WERI-Rb-1 (cell line): ENCODE measurements around the gene ATP1B3.

Experiments
- DNase-seq: peaks from one replicate; pipeline ENCODE4 v3.0.0-alpha.2; 2020
- H3K27ac ChIP-seq: fragments of 250-450 bp; sonication (Bioruptor Pico); 2 replicates; pipeline ENCODE4 v1.5.1; 2020; ENCODE audit warnings: mild to moderate bottlenecking, moderate library complexity
- H3K27me3 ChIP-seq: fragments of 250-450 bp; sonication (Bioruptor Pico); 2 replicates; pipeline ENCODE4 v1.5.1; 2021; ENCODE audit warnings: mild to moderate bottlenecking, low read depth, moderate library complexity; ENCODE audit not compliant: insufficient read depth, severe bottlenecking
- H3K36me3 ChIP-seq: fragments of 250-450 bp; sonication (Bioruptor Pico); 2 replicates; pipeline ENCODE4 v1.5.1; 2020; ENCODE audit warnings: mild to moderate bottlenecking, moderate library complexity
- H3K4me3 ChIP-seq: 2 replicates; pipeline ENCODE4 v1.5.1; 2011; ENCODE audit warnings: low read depth, mild to moderate bottlenecking, control low read depth, low read length
- H3K9me3 ChIP-seq: fragments of 250-450 bp; sonication (Bioruptor Pico); 2 replicates; pipeline ENCODE4 v1.5.1; 2021; ENCODE audit warnings: mild to moderate bottlenecking, moderate library complexity; ENCODE audit not compliant: severe bottlenecking
- TF ChIP-seq, protein P1 (sequence below): IDR thresholded peaks from 2 replicates; pipeline ENCODE4 v1.5.1; 2011; ENCODE audit warnings: low read depth, mild to moderate bottlenecking, control low read depth, inconsistent platforms, low read length

Gene ATP1B3

DNA sequence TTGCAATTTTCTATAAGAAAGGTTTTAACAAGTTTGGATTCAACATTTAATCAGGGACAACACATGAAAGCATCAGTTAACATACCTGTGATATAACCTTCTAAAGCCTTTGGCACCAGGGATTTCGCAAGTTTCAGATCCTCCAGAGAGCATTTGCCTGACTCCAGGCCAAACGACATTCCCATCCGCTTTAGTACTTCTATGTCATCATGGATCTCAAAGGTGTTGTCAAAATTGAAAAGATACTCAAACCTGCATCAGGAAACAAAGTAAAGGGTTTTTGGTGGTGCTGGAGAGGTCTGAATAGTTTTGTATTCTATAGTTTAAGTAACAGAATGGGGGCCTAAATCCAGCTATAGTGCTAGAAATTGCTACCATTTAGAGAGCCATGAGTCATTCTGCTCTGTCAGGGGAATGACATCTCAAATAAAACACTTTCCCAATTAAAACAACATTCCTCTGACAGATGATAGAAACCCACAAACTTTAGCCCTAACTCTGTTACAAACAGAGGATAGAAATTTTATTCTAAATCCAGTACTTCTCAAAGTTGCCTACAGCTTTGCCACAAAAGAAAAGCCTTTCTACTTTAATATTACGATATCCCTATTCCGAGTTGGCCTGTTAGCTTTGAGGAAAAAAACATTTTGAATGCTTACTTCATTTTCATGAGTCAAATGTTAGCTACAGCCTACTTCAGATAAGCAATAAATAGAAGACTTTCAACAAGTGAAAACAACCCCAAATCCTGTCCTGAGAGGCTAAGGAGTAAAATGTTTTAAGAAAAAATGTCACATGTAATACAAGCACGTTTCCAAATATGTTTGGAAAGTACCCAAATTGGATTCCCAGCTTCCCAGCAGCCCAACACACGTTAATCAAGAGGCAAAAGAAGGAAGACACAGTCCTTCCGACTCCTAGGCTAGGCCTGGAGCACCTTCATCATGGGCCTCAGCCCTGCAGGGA lies 83.4 kb downstream of the ATP1B3 start:
- H3K4me3 ChIP-seq, result no peak overlapping the region
- H3K36me3 ChIP-seq, result peaks cover 21% of the 10 kb centered on the region
- no peaks in the 10 kb centered on the region for H3K27me3 ChIP-seq
- H3K27ac ChIP-seq, result no peak overlapping the region
- H3K9me3 ChIP-seq, result no peaks in the 10 kb centered on the region
- TF ChIP-seq, protein P1, sequence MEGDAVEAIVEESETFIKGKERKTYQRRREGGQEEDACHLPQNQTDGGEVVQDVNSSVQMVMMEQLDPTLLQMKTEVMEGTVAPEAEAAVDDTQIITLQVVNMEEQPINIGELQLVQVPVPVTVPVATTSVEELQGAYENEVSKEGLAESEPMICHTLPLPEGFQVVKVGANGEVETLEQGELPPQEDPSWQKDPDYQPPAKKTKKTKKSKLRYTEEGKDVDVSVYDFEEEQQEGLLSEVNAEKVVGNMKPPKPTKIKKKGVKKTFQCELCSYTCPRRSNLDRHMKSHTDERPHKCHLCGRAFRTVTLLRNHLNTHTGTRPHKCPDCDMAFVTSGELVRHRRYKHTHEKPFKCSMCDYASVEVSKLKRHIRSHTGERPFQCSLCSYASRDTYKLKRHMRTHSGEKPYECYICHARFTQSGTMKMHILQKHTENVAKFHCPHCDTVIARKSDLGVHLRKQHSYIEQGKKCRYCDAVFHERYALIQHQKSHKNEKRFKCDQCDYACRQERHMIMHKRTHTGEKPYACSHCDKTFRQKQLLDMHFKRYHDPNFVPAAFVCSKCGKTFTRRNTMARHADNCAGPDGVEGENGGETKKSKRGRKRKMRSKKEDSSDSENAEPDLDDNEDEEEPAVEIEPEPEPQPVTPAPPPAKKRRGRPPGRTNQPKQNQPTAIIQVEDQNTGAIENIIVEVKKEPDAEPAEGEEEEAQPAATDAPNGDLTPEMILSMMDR, result no peak
- DNase-seq, result no peak

DNA sequence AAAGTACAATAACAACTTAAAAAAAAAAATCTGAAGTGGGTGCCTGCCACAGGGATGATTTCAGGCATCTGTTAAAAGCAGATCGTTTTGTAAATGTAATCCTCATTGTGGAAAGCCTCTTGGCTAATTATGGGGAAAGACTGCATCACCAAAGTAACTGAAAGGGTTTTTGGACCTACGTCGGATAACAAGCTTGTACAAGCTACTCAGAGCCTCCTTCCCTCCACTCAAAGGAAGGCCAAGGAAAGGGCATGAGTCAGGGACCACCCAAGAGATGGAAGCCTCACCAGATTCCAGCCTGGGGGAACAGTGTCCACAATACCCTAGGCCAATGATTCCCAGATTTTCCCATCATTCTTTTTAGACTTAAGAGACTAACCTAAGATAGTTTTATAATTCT lies 84.3 kb downstream of the ATP1B3 start:
- no peak overlapping the region for H3K4me3 ChIP-seq
- H3K27me3 ChIP-seq, result no peaks in the 10 kb centered on the region
- no peak overlapping the region for H3K27ac ChIP-seq
- DNase-seq, result no peak
- TF ChIP-seq, protein P1, result no peak
- H3K36me3 ChIP-seq, result peaks cover 21% of the 10 kb centered on the region
- H3K9me3 ChIP-seq, result no peaks in the 10 kb centered on the region

DNA sequence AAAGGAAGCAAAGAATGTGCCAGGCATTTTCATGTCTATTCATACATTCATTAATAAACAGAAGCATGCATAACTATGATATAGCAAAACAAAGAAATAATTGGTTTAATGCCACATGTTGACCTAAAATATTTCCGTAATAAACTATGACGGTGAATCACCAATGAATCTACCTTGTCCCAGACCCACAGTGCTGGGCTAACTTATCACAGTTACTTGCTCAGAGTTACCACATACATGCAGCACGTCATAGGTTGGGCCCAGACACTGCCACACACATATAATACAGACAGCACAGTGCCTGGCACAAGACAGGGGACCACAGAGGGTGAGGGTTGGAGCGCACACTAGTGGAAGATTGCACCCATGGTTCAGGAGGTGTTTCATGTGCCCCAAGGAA lies 86.9 kb downstream of the ATP1B3 start:
- TF ChIP-seq, protein P1, result no peak
- no peak for DNase-seq
- H3K27ac ChIP-seq, result no peak overlapping the region
- H3K27me3 ChIP-seq, result no peaks in the 10 kb centered on the region
- peaks cover 15% of the 10 kb centered on the region for H3K36me3 ChIP-seq
- no peak overlapping the region for H3K4me3 ChIP-seq
- no peaks in the 10 kb centered on the region for H3K9me3 ChIP-seq

DNA sequence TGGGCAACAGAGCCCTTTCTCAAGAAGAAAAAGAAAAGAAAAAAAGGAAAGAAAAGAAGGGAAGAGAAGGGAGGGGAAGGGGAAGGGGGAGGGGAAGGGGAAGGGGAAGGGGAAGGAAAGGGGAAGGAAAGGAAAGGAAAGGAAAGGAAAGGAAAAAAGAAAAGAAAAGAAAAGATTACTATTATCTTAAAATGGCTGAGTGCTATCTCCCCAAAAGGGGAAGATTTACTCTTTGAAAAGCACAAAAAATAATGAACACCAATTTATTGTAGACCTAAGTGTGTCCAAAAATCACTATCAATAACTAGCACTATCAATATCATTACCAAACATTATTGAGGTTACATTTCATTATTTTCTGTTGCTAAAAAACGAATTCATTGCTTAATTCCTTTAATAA lies 89.0 kb downstream of the ATP1B3 start:
- Histone ChIP-seq H3K4me3 (no peak overlapping the region), H3K36me3 (peaks cover 14% of the 10 kb centered on the region), H3K9me3 (no peaks in the 10 kb centered on the region), H3K27me3 (no peaks in the 10 kb centered on the region), H3K27ac (no peak overlapping the region)
- no peak for DNase-seq
- TF ChIP-seq, protein P1, result no peak

DNA sequence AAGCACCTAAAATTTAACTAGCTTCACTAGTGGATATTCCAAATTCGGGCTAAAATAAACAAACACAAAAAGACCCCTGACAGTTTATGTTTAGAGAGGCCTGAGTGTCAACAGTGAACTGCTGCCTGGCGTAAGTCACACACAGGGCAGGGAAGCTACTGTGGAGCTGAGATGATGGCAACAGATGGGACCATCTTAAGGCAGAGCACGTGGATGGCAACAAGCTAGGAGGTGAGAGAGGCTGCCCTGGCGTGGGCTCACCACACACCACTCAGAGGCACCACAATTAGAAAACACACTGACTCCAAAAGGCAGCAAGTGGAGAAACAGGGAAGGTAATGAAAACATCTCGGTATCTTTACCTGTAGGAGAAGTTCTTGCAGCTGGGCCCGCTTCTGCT lies 93.3 kb downstream of the ATP1B3 start:
- Histone ChIP-seq H3K27me3 (no peaks in the 10 kb centered on the region), H3K27ac (no peak overlapping the region), H3K36me3 (0 out of 2 replicates have a peak, but pooled peaks cover 3% of the 10 kb centered on the region), H3K9me3 (no peaks in the 10 kb centered on the region), H3K4me3 (no peak overlapping the region)
- TF ChIP-seq, protein P1, result no peak
- no peak for DNase-seq
